IgD-negative memory B cell (primary cell): ENCODE data around the gene RBM33. TPM values are rescaled to one million over a fixed set of nuclear protein-coding genes. Genes with fewer than 3 reads are reported as not detected.
A peak's percentile ranks its signal among the peaks of the same experiment; 100 is the strongest.

Experiments
- H3K27ac Mint-ChIP-seq, 3 donors: one replicate each; pipeline ENCODE4 v1.8.0; 2020 to 2022; ENCODE audit warnings: mild to moderate bottlenecking in 3 of 3, mixed read lengths in 3 of 3, moderate library complexity in 1 of 3
- H3K27me3 Mint-ChIP-seq: one replicate; pipeline ENCODE4 v1.8.0; 2021; ENCODE audit warnings: mixed read lengths
- H3K36me3 Mint-ChIP-seq: one replicate; pipeline ENCODE4 v1.8.0; 2020; ENCODE audit warnings: mild to moderate bottlenecking, mixed read lengths
- H3K4me1 Mint-ChIP-seq, 3 donors: one replicate each; pipeline ENCODE4 v1.8.0; 2020 to 2022; ENCODE audit warnings: mixed read lengths in 3 of 3, mild to moderate bottlenecking in 1 of 3
- H3K4me3 Mint-ChIP-seq, 4 donors: one replicate each; pipeline ENCODE4 v1.8.0; 2020 to 2022; ENCODE audit warnings: mild to moderate bottlenecking in 4 of 4, mixed read lengths in 4 of 4, moderate library complexity in 3 of 4
- H3K9me3 Mint-ChIP-seq, 3 donors: one replicate each; pipeline ENCODE4 v1.8.0; 2020 to 2021; ENCODE audit warnings: mixed read lengths in 3 of 3, mild to moderate bottlenecking in 1 of 3
- polyA plus RNA-seq: library from polyadenylated mRNA; unstranded; fragments of 300-500 nt; fragmentation: Illumina TruSeq; gene quantifications from one replicate; pipeline ENCODE4 v1.2.3, GENCODE V29; 2021

RBM33 gene
- polyA plus RNA-seq, 1 donor from 2014 or later, result 72.4 TPM

DNA sequence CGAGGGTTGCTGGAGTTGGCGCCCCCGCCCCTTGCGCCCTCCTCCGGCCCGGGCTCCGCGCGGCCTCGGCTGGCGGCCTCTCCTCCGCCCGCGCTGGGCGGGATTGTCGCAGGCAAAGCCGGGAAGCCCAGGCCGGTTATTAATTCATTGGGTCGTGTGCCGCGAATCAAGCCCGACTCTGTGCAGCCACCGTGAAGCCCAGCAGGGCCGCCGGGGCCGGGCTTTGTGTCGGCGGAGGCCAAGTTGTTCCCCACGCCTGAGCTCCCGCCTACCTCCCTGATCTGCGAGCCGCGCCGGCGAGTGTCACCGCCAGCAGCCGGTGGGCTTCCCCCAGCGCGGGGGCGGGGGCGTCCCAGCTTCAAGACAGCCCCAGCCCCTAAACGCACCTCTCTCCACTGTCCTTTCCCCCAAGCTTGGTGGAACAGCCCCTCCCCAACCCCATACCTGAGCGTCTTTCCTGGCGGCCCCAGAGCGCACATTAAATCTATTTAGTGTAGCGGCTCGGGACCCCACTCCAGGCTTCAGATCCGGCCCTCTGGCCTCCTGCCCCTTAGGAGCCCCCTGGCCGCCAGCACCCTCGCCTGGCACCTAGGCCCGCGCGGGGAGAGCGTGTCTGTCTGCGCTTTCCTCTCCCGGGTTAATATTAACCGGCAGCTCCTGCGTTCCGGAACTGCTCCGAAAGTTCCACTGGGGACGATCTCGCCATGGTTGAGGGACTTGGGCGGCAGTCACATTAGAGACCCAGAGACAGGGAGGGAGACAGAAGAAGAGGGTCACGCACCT lies 164.3 kb downstream of the RBM33 start:
- peaks cover 57% of the 10 kb centered on the region for H3K27me3 Mint-ChIP-seq
- H3K9me3 Mint-ChIP-seq, result no peaks in the 10 kb centered on the region
- peaks cover 9 to 15% (median 10%) of the 10 kb centered on the region in 3 donors for H3K4me1 Mint-ChIP-seq
- peak overlapping the region in 1 of 4 donors; percentile 56 for H3K4me3 Mint-ChIP-seq
- no peaks in the 10 kb centered on the region for H3K36me3 Mint-ChIP-seq
- peak overlapping the region in 1 of 3 donors; percentile 35 for H3K27ac Mint-ChIP-seq

DNA sequence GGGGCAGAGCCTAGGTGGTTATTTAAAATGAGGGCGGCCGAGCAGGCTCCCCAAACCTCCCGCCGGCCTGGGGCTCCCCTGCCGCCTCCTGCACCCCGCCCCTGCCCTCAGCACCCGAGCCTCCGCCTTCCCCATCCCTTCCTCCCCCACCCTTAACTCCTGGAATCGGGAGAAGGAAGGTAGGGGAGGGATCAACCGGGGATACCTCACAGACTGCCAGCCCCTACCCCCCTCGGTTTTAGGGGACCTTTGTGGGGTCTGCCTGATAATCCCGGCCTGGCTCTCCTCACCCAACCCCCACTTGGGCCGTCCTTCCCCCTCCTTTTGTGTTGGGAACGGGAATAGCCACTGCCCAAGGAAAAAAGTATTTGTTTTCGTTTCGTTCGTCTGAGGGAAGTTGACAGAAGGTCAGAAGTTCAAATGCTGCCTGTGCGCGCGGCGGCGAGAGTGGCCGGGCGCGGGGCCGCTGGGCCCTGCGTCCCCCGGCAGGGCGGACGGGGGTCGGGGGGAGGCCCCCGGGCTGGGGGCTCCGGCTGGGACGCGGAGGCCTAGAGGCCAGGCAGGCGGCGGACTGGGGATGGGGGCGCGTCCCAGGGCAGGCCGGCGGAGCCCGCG lies 165.0 kb downstream of the RBM33 start:
- peak overlapping the region in 2 of 4 donors; percentile 25 to 58 for H3K4me3 Mint-ChIP-seq
- H3K9me3 Mint-ChIP-seq, result no peaks in the 10 kb centered on the region
- no peaks in the 10 kb centered on the region for H3K36me3 Mint-ChIP-seq
- peaks cover 9 to 14% (median 10%) of the 10 kb centered on the region in 3 donors for H3K4me1 Mint-ChIP-seq
- H3K27me3 Mint-ChIP-seq, result peaks cover 63% of the 10 kb centered on the region
- H3K27ac Mint-ChIP-seq, result peak overlapping the region in 1 of 3 donors; percentile 35

DNA sequence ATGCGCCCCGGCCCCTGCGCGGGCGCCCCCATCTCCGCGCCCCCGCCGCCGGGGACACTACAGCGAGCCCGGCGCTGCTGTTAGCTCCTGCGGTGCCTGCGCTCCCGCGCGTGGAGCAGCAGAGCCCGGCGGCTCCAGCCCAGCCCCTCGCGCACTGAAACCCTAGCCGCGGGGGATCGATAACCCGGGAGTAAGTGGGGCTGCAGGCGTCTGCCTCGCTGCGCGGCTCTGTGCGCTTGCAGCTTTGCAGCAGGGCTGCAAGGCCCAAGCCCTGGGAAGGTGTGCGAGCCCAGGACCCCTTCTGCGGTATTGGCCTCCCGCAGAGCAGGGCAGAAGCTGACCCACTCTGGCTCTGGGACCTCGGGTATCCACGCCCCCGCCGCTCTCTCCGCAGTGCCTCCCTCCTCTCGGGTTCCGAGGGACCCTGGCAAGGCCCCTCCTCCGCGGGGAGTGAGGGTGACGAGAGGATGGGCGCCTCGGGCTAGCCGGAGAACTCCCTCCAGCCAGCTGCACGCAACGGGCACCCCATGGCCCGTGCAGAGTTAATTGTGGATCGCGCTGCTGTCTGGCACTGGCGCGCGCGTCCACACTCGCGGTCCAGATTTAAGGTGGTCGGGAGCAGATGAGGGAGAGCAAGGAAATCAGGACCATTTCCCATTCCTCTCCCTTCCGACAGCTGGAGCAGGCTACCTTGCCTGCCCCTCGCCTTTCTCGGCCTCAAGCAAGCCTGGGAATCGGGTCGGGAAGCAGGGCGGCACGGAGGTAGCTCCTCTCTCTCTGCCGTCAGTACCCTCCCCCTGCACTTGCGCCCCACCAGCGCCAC lies 165.7 kb downstream of the RBM33 start:
- no peaks in the 10 kb centered on the region for H3K36me3 Mint-ChIP-seq
- peaks cover 9 to 13% (median 10%) of the 10 kb centered on the region in 3 donors for H3K4me1 Mint-ChIP-seq
- H3K9me3 Mint-ChIP-seq, result no peaks in the 10 kb centered on the region
- no peak overlapping the region for H3K4me3 Mint-ChIP-seq
- peaks cover 63% of the 10 kb centered on the region for H3K27me3 Mint-ChIP-seq
- H3K27ac Mint-ChIP-seq, result peak overlapping the region in 1 of 3 donors; percentile 8

DNA sequence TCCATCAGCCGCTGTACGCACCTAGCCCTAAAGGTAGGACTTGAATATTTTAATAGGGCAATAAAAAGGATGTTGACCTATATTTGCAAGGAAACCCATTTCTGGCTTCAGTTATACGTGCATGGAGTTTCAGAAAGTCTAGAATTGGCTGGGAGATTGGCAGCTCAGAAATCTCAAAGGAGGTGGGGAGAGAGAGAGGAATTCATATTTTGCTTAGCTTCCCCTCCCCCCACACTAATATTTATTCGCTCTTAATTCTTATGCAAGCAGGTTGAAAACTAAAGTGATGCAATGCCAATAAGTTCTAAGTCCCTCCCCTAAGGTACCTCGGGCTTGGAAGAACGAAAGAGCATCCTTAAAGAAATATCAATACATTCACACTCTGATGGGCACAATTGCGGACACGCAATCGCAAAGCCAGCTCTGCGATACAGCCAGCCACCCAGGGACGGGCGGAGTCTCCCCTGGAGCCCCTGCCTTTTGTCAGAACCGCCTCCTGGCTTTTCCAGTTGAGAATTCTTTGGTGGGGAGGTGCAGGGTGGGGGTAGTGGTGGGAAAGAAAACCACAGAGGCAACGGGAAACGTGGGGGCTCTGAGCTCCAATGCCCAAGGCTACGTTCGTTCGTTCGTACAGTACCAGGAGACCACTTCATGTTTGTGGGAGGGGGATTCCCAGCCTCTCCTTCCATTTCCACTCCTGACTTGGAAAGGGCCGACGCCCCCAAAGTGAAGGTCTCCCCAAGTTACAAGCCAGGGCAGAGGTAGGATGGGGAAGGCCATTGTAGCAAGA lies 166.5 kb downstream of the RBM33 start:
- Mint-ChIP-seq H3K27ac (peak overlapping the region in 1 of 3 donors; percentile 8), H3K27me3 (peaks cover 65% of the 10 kb centered on the region), H3K36me3 (no peaks in the 10 kb centered on the region), H3K4me3 (peak overlapping the region in 2 of 4 donors; percentile 19 to 33), H3K9me3 (no peaks in the 10 kb centered on the region), H3K4me1 (peaks cover 9 to 15% (median 13%) of the 10 kb centered on the region in 3 donors)

DNA sequence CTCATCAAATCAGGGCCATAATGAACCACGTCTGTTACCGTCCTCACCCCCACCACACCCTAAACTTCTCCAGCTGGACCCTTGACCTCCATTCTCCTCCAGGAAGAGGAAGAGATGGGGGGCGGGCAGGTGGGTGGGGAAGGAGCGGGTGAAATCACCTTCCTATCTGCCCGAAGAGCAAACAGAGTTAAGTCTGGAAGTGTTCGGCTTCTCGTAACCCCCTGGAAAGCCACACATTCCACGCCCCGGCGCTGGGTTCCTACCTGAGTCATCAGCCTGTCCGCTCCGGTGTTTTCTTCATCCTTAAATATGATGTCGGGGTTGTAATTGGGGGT lies 167.1 kb downstream of the RBM33 start:
- Mint-ChIP-seq H3K27me3 (peaks cover 61% of the 10 kb centered on the region), H3K36me3 (no peaks in the 10 kb centered on the region), H3K4me1 (peaks cover 9 to 15% (median 12%) of the 10 kb centered on the region in 3 donors), H3K9me3 (no peaks in the 10 kb centered on the region), H3K27ac (peak overlapping the region in 2 of 3 donors; percentile 23 to 71), H3K4me3 (peak overlapping the region in 3 of 4 donors; percentile 28 to 63 (median 61))

DNA sequence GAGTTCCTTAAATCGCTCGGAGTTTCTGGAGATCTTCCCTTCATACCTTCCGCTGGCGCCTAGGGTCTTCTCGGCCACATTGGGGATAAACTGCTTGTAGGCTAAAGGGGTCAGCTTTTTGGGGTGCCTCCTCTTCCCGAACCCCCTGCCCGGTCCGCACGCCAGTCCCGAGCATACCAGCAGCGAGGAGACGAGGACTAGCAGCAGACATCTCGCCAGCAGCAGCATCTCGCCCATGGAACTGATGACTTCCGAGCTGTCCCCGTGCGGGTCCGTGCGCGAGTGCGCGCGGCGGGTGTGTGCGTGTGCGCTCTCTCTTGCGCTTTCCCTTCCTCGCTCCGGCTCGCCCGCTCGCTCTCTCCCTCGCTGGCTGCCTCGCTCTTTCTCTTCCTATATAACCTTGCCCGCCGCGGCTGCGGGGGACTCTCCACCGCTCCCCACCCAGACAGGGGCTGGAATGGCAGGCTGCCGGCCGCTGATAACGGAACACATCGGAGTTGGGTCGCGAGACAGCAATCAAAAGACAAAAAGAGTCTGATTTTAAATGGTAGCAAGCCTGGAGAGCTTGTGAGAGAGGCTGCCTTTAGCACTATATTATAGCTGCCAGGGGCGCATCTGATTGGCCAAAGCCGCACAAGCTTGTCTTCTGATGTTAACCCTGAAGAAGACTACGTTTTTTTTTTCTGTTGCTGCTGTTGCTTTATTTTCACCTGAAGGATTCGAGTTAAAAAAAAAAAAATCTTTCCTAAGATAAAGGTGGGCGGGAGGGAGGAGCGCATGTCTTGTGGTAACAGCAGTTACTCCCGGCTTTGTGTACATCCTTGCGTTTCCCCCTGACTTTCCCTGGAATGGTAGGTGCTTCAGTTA lies 167.7 kb downstream of the RBM33 start, which contains the start of gene SHH:
Gene SHH, minus strand, starts transcription at position 569 of the 867 bp plus-strand sequence. Its CDS starts 341 bp downstream, at position 228.
- H3K27ac Mint-ChIP-seq, result peak within 1 kb of the TSS in 2 of 3 donors; percentile 33 to 71
- H3K36me3 Mint-ChIP-seq, result no peaks in the 10 kb centered on the region
- H3K27me3 Mint-ChIP-seq, result peaks cover 56% of the 10 kb centered on the region
- H3K4me1 Mint-ChIP-seq, result peaks cover 9 to 13% (median 10%) of the 10 kb centered on the region in 3 donors
- H3K9me3 Mint-ChIP-seq, result no peaks in the 10 kb centered on the region
- peak within 1 kb of the TSS; percentile 28 to 63 (median 60) for H3K4me3 Mint-ChIP-seq

DNA sequence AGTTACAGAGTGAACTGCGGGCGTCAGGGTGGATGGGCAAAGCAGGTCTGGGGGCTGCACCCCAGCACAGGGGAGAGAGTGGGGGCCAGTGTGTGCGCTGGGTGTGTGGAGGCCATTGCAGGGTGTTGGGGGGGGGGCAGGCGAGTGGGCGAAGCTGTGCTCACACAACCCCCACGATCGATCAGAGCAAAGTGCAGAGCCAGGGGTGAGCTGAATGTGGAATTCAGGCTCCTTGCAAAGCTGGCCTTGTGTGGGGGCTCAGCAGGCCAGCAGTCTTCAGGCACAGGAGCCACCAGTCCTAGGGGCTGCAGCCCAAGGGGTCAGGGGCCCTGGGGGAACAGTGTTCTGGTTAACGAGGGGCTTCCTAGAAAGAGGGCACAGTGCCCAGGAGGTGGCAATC lies 168.7 kb downstream of the RBM33 start:
- no peaks in the 10 kb centered on the region for H3K9me3 Mint-ChIP-seq
- no peak overlapping the region for H3K27ac Mint-ChIP-seq
- H3K4me3 Mint-ChIP-seq, result peak overlapping the region in 1 of 4 donors; percentile 47
- H3K27me3 Mint-ChIP-seq, result peaks cover 48% of the 10 kb centered on the region
- peaks cover 9 to 13% (median 10%) of the 10 kb centered on the region in 3 donors for H3K4me1 Mint-ChIP-seq
- no peaks in the 10 kb centered on the region for H3K36me3 Mint-ChIP-seq

DNA sequence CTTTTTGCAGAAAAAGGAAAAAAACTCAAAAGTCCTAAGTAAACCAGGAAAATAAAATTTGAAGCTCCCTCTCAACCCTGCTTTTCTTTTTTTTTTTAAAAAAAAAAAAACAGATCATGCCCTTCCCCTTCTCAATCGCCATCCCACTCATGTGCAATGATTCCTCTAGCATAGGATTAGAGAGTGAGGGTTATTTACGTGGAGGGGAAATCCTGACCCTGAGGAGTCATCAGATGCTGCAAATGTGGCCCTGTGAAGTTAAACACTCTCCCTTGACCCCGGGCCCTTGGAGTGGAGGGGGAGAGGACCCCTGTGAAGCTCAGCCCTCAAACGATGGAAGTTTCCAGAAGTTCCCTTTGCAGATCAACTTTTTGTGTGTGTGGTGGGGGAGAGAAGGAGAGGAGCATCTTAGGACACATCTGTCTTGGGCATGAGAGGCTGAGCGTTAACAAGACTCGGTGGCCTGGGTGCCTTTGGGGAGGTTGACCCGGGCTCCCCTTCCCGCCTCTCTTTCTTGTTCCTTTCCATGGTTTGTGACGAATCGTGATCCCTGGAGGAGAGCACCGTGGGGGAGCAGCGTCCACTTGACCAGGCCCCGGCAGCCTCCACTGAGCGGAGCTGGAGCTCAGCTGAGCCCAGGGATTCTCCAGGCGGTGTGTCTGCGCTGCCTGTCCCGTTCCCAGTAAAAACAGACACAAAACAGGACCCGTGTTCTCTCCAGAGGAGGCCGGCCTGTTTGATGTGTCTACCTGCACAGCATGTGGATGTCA lies 169.3 kb downstream of the RBM33 start:
- Mint-ChIP-seq H3K27me3 (peaks cover 47% of the 10 kb centered on the region), H3K36me3 (no peaks in the 10 kb centered on the region), H3K4me1 (peaks cover 9 to 13% (median 10%) of the 10 kb centered on the region in 3 donors), H3K27ac (no peak overlapping the region), H3K9me3 (peaks cover 0 to 2% (median 0%) of the 10 kb centered on the region in 3 donors), H3K4me3 (peak overlapping the region in 1 of 4 donors; percentile 28)

DNA sequence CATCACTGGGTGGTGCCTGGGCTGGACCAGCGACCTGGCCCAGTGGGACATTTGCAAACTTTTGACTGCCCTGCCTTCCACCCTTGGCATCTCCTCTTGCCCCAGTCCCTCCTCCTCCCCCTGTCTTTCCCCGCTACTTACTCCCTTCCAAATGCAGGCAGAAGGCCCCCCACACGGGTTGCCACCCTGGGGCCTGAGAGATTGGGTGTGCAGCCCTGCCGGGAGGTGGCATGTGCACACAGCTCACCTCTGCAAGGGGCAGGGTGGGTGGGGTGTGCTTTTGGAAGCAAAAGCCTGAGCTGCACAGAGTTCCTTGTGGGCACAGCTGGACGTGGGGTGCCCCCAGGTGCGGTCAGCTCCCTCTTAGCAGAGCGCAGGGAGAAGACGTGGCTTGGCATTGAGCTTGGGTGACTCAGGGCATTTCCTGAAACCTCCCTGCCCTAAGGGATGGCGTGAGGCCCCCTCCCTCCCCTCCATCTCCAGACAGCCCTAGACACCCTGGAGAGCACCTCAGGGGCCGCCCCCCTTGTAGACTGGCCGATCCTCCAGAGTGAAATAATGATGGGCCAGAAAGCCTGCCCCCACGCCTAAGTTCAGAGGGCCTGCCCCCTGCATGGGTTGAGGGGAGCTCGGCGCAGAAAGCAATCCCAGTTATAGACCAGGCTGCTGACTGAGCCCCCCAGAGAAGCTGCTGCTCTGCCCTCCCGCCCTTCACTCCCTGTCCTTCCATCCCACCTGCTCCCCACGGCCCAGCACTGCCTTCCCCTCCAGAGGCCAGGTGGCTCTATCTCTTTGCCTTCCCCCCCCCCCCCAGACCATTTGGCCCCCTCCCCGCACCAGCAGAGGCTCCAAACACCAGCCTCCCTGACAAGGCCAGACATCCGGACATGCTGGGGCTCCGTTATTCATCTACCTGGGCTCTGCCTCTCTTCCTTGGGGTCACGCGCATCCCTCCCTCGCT lies 170.1 kb downstream of the RBM33 start:
- peaks cover 48% of the 10 kb centered on the region for H3K27me3 Mint-ChIP-seq
- H3K27ac Mint-ChIP-seq, result no peak overlapping the region
- peaks cover 0 to 2% (median 0%) of the 10 kb centered on the region in 3 donors for H3K9me3 Mint-ChIP-seq
- peaks cover 2% of the 10 kb centered on the region for H3K36me3 Mint-ChIP-seq
- peaks cover 9 to 12% (median 9%) of the 10 kb centered on the region in 3 donors for H3K4me1 Mint-ChIP-seq
- no peak overlapping the region for H3K4me3 Mint-ChIP-seq

DNA sequence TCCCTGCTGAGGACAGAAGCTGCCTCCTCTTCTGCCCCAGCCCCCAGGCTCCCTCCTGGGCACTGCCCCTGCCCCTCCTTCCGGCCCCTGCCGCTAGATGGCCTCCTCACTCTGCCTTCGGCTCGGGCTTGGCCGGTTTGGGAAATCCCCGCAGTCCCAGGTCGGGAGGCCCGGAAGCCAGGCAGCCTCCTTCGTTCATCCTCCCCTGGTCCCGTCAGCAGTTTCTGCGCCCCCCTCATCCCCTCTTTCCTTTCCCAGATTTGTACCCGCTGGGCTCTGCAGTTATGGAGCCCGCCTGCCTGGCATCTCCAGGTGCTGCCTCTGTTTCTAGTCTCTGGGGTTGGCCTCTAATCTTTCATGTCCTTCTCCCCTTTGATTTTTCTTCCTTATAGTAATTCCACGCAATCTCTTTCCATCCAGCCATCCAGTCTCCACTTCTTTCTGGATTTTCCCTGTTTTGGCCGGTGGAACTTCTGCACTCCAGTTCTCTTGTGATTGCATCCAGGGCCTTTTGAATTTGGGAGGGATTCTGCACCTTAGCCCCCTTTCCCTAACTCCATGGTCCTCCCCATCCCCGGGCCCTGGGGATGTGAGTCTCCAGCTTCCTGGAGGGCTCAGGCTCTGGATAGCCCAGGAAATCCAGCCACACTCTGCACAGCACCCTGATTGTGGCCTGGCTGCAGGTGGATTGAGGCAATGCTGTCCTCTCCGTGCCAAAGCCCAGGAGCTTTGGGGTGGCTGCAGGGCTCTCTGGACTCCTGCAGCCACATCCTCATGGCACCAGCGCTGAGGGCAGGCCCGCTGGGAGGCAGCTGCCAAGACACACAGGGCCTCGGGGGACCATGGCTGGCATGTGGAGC lies 171.1 kb downstream of the RBM33 start:
- H3K27me3 Mint-ChIP-seq, result peaks cover 49% of the 10 kb centered on the region
- H3K27ac Mint-ChIP-seq, result no peak overlapping the region
- peak overlapping the region in 2 of 4 donors; percentile 73 to 78 for H3K4me3 Mint-ChIP-seq
- H3K36me3 Mint-ChIP-seq, result peaks cover 2% of the 10 kb centered on the region
- peaks cover 9 to 12% (median 9%) of the 10 kb centered on the region in 3 donors for H3K4me1 Mint-ChIP-seq
- H3K9me3 Mint-ChIP-seq, result peaks cover 0 to 2% (median 0%) of the 10 kb centered on the region in 3 donors

DNA sequence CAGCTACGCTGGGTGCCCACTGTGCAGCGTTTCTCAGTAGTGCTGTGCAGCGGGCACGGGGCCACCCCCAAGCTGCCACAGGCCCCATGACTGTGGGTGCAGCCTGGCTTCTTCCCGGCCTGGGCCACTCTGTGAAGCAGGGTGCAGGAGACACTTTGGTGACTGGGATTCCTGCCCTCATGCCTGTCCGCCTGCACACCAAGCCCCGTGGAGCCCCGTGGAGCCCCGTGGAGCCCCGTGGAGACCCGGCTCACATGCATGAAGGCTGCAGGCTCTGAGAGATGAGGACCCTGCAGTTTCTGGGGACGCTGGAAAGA lies 171.7 kb downstream of the RBM33 start:
- Mint-ChIP-seq H3K4me3 (no peak overlapping the region), H3K27me3 (peaks cover 48% of the 10 kb centered on the region), H3K27ac (no peak overlapping the region), H3K36me3 (peaks cover 2% of the 10 kb centered on the region), H3K9me3 (peaks cover 0 to 2% (median 0%) of the 10 kb centered on the region in 3 donors), H3K4me1 (peaks cover 6 to 11% (median 9%) of the 10 kb centered on the region in 3 donors)
